CD4-positive, alpha-beta T cell treated with Interleukin-10 for 1 hour (primary cell): ENCODE measurements around the gene TMEM145.
A peak's percentile ranks its signal among the peaks of the same experiment; 100 is the strongest.
"Not testable (repeated sequence)": the region's sequence is repeated elsewhere in the genome, so short reads cannot be mapped to it uniquely, and the experiment has no call there.

Experiments
- DNase-seq: peaks from one replicate; pipeline ENCODE4 v3.0.0-alpha.2; 2020

Gene TMEM145

DNA sequence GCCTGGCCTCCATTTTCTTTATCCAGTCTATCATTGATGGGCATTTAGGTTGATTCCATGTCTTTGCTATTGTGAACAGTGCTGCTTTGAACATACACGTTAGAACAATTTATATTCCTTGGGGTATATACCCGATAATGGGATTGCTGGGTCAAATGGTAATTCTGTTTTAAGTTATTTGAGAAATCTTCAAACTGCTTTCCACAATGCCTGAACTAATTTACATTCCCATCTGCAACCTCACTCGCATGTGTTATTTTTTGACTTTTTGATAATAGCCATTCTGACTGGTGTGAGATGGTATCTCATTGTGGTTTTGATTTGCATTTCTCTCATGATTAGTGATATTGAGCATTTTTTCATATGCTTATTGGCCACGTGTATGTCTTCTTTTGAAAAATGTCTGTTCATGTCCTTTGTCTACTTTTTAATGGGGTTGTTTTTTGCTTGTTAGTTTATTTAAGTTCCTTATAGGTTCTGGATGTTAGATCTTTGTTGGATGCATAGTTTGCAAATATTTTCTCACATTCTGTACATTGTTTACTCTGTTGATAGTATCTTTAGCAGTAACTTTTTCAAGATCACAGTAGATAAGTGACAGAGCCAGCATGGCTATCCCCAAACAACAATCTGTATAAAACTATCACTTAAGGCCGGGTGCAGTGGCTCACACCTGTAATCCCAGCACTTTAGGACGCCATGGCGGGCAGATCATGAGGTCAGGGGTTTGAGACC is 26.2 kb downstream of the TMEM145 start:
- not testable (repeated sequence) for DNase-seq

- DNase-seq: not testable (repeated sequence)
Observed at GRCh38 chr19:42339922-42340321, 26.8 kb downstream of the TMEM145 start.

GRCh38 chr19:42343344-42344110 is 30.4 kb downstream of the TMEM145 start:
- DNase-seq: no peak

DNA sequence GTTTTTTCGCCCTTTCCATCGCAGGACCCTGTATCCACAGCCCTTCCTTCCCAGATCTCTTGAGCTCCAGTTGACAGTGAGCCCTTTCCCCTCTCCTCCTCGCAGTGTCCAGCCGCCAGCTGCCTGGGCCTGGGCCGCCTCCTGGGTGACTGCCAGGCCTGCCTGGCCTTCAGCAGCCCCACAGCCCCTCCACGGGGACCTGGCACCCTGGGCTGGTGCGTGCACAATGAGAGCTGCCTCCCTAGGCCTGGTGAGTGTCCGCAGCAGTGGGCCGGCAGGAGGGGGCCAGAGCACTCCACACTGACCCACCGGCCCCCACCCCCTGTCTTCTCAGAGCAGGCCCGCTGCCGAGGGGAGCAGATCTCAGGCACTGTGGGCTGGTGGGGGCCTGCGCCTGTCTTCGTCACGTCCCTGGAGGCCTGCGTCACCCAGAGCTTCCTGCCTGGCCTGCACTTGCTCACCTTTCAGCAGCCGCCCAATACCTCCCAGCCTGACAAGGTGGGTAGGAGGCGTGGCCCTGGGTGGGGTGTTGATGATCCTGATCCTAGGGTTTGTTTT is 31.3 kb downstream of the TMEM145 start:
- no peak for DNase-seq

- no peak for DNase-seq
Observed at GRCh38 chr19:42345191-42345812, 32.2 kb downstream of the TMEM145 start.

GRCh38 chr19:42348211-42348610 is 35.1 kb downstream of the TMEM145 start:
- DNase-seq: no peak

- no peak for DNase-seq
Observed at GRCh38 chr19:42349378-42350107, 36.4 kb downstream of the TMEM145 start.

DNA sequence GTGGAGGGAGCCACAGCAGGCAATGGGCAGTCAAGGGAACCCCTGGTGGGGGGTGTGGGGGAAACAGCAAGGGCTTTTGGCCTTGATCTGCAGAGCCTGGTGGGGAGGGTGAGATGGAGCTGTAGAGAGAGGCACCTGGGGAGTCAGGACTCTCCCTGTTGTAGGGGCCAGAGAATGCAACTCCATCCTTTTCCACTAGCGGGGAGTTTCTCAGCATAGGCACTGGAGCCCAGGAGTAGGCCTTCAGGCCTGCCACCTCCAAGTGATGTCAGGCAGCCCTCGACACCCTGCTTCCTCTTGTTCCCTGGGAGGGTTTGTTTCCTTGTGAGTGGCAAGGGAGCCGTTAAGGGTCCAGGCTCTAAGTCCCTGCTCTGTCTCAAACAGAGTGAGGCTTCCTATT is 37.3 kb downstream of the TMEM145 start:
- DNase-seq: no peak

- no peak for DNase-seq
Observed at GRCh38 chr19:42351079-42351735, 38.1 kb downstream of the TMEM145 start.

DNA sequence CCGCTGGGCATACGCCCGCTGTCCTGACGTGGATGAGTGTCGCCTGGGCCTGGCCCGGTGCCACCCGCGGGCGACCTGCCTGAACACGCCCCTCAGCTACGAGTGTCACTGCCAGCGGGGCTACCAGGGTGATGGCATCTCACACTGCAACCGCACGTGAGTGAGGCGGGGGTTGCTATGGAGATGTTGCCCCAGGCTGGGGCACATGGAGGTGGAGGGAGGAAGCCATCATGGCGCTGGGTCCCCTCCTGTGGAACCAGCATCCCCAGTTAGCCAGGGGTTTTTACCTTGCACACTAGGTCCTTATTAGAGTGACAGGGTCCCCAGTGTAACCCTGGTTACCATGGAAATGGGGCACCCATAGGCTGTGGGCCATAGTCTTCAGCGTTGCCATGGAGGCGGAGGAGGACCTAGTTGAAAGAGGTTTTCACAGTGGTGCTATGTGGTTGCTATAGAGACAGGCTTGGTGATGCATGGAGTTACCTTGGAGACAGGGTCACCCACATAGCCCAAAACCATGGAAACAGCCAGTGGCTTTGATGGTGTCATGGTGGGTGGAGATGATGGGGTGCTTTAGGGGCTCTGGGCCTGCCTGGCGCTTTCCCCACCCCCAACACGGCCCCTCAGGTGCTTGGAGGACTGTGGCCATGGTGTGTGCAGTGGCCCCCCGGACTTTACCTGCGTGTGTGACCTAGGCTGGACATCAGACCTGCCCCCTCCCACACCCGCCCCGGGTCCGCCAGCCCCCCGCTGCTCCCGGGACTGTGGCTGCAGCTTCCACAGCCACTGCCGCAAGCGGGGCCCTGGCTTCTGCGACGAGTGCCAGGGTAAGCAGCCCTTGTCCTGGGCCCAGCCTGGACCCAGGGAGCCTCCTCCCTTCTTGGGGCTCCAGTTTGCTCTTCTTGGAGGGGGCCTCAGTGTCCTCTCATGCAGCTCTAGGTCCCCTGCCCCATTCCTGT is 39.5 kb downstream of the TMEM145 start:
- DNase-seq: peak; percentile 31

DNA sequence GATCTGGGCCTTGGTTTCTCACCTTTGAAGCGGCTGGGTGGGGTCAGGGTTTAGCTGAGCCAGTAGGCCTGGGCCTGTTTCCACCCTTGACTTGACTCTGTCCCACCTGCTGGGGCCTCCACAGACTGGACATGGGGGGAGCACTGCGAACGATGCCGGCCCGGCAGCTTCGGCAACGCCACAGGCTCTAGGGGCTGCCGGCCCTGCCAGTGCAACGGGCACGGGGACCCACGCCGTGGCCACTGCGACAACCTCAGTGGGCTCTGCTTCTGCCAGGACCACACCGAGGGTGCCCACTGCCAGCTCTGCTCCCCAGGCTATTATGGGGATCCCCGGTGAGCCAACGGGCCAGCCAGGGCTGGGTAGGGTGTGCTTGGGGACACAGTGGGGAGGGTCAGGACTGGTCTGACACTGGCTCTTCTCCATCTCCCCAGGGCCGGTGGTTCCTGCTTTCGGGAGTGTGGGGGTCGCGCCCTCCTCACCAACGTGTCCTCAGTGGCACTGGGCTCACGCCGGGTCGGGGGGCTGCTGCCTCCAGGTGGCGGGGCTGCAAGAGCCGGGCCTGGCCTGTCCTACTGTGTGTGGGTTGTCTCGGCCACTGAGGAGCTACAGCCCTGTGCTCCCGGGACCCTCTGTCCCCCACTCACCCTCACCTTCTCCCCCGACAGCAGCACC is 40.4 kb downstream of the TMEM145 start:
- DNase-seq: no peak

- no peak for DNase-seq
Observed at GRCh38 chr19:42355896-42356295, 42.8 kb downstream of the TMEM145 start.

DNA sequence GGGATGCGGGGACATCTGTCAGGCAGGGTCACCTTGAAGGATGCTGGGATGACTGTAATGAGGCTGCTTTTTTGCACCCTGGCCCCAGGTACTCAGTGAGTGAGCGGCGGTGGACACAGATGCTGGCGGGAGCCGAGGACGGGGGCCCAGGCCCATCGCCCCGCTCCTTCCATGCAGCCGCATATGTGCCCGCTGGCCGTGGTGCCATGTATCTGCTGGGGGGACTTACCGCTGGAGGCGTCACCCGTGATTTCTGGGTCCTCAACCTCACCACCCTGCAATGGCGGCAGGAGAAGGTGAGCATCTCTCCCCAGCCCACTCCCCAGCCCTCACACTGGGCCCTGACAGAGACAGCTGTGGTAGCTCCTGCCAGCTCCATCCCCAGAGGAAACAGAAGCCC is 43.6 kb downstream of the TMEM145 start:
- no peak for DNase-seq

DNA sequence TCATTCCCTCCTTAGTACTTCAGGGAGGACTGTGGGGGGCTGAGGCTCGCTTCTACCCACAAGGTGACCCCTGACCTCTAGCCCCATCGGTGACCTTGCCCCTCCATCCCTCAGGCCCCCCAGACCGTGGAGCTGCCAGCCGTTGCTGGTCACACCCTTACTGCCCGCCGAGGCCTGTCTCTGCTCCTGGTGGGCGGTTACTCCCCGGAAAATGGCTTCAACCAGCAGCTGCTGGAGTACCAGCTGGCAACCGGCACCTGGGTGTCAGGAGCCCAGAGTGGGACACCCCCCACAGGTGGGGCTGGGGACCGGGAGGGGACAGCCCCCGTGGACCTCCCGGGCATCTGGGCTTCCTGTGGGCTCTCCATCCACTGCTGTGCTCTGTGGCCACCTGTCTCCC is 44.2 kb downstream of the TMEM145 start:
- DNase-seq: no peak

GRCh38 chr19:42360787-42361544 is 47.9 kb downstream of the TMEM145 start:
- DNase-seq: no peak

DNA sequence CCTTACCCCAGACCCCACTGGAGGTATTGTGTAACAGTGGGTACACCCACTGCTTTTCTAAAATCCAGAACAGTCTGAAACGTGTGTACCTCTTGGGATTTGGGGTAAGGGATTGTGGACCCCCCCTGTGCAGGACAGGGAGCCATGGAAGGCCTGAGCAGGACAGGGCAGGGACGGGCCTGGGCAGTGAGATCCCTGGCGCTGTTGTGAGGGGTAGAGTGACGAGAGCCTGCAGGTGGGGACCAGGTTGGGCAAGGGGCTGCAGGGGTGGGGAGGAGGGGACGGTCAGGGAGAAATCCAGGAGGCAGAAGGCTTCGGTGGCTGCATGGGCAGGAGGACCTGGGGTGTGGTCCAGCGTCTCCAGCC is 48.4 kb downstream of the TMEM145 start:
- no peak for DNase-seq

GRCh38 chr19:42362342-42362741 is 49.2 kb downstream of the TMEM145 start:
- no peak for DNase-seq

GRCh38 chr19:42362891-42363440 is 49.9 kb downstream of the TMEM145 start:
- no peak for DNase-seq

GRCh38 chr19:42363614-42364346 is 50.7 kb downstream of the TMEM145 start:
- DNase-seq: no peak
